Hepatocyte (in vitro differentiated cells): ENCODE data around the gene TCTN1. TPM values are rescaled to one million over a fixed set of nuclear protein-coding genes. Genes with fewer than 3 reads are reported as not detected.

Experiments used
- DNase-seq: peaks from one replicate; pipeline ENCODE4 v3.0.0-alpha.2; 2016; ENCODE audit warnings: low spot score
- H2AFZ ChIP-seq: fragments of 200-600 bp; sonication (generic); 2 replicates; pipeline ENCODE4 v1.6.0; 2016; ENCODE audit warnings: antibody characterized with exemption, mild to moderate bottlenecking
- H3K27ac ChIP-seq: fragments of 200-600 bp; sonication (generic); 2 replicates; pipeline ENCODE4 v1.5.1; 2016; ENCODE audit warnings: mild to moderate bottlenecking
- H3K27me3 ChIP-seq: fragments of 200-600 bp; sonication (generic); 2 replicates; pipeline ENCODE4 v1.6.1; 2016
- H3K36me3 ChIP-seq: fragments of 200-600 bp; sonication (generic); replicated peaks from 2 replicates; pipeline ENCODE4 v1.5.1; 2016; ENCODE audit warnings: low read depth; ENCODE audit not compliant: insufficient read depth
- H3K4me1 ChIP-seq: fragments of 200-600 bp; sonication (generic); 2 replicates; pipeline ENCODE4 v1.5.1; 2016; ENCODE audit warnings: mild to moderate bottlenecking, moderate library complexity; ENCODE audit not compliant: insufficient read depth
- H3K4me2 ChIP-seq: fragments of 200-600 bp; sonication (generic); 2 replicates; pipeline ENCODE4 v1.6.0; 2016
- H3K4me3 ChIP-seq: fragments of 200-600 bp; sonication (generic); 2 replicates; pipeline ENCODE4 v1.5.1; 2016; ENCODE audit warnings: mild to moderate bottlenecking
- H3K79me2 ChIP-seq: fragments of 200-600 bp; sonication (generic); 2 replicates; pipeline ENCODE4 v1.6.0; 2017; ENCODE audit warnings: mild to moderate bottlenecking
- H3K9me2 ChIP-seq: fragments of 200-600 bp; sonication (generic); replicated peaks from 2 replicates; pipeline ENCODE4 v1.6.0; 2017; ENCODE audit warnings: mild to moderate bottlenecking; ENCODE audit not compliant: insufficient read depth
- H3K9me3 ChIP-seq: fragments of 200-600 bp; sonication (generic); 2 replicates; pipeline ENCODE4 v1.5.1; 2016; ENCODE audit warnings: low read depth, mild to moderate bottlenecking
- H4K20me1 ChIP-seq: fragments of 200-600 bp; sonication (generic); 2 replicates; pipeline ENCODE4 v1.6.0; 2016; ENCODE audit warnings: mild to moderate bottlenecking; ENCODE audit not compliant: insufficient read depth, poor library complexity, severe bottlenecking
- CTCF ChIP-seq: fragments of 200-600 bp; sonication (generic); IDR thresholded peaks from 2 replicates; pipeline ENCODE4 v1.5.1; 2016; ENCODE audit warnings: antibody characterized with exemption, mild to moderate bottlenecking; ENCODE audit not compliant: poor library complexity
- EZH2 ChIP-seq: fragments of 200-600 bp; sonication (generic); IDR thresholded peaks from 2 replicates; pipeline ENCODE4 v1.6.1; 2016; ENCODE audit warnings: antibody characterized with exemption, mild to moderate bottlenecking, borderline replicate concordance
- EZH2phosphoT487 ChIP-seq: fragments of 200-600 bp; sonication (generic); IDR thresholded peaks from one replicate; pipeline ENCODE4 v1.6.1; 2018; ENCODE audit warnings: antibody characterized with exemption, mild to moderate bottlenecking, low read depth, moderate library complexity; ENCODE audit not compliant: unreplicated experiment, severe bottlenecking
- WGBS: methylation state at CpG from one replicate; pipeline ENCODE4 v1.1.6; 2016; ENCODE audit warnings: low lambda C conversion rate; ENCODE audit errors: missing lambda C conversion rate; 5-methylcytosine and 5-hydroxymethylcytosine counted together
- polyA plus RNA-seq: library from polyadenylated mRNA; unstranded; fragments of >200 nt; fragmentation: Nextera tagmentation; extraction: Ambion mirVana; gene quantifications from 2 replicates; pipeline ENCODE4 v1.2.1, GENCODE V29; 2016
- total RNA-seq: library from RNA; depleted of rRNA; stranded (reverse); fragments of >200 nt; gene quantifications from 2 replicates; pipeline ENCODE4 v1.2.3, GENCODE V29; 2014

TCTN1 gene
- total and polyA plus RNA-seq, 2 experiments from 2014 or later, result 39.0 to 40.6 TPM

GRCh38 chr12:110684312-110684836 lies 70.4 kb downstream of the TCTN1 start:
- Histone ChIP-seq H3K4me3 (no peak overlapping the region), H2AFZ (no peak overlapping the region), H3K4me1 (peaks cover 6% of the 10 kb centered on the region), H3K4me2 (no peak overlapping the region), H3K27ac (no peak overlapping the region), H3K27me3 (peaks cover 7% of the 10 kb centered on the region), H4K20me1 (no peaks in the 10 kb centered on the region), H3K9me3 (no peaks in the 10 kb centered on the region), H3K79me2 (no peaks in the 10 kb centered on the region), H3K9me2 (no peaks in the 10 kb centered on the region), H3K36me3 (no peaks in the 10 kb centered on the region)
- 65% methylated on average over 7 of the region's 7 CpGs for WGBS
- no peak for DNase-seq
- no peak for TF ChIP-seq CTCF
- TF ChIP-seq EZH2, result no peak
- no peak for TF ChIP-seq EZH2phosphoT487

GRCh38 chr12:110686294-110686903 lies 72.5 kb downstream of the TCTN1 start:
- Histone ChIP-seq H2AFZ (no peak overlapping the region), H3K27me3 (peaks cover 7% of the 10 kb centered on the region), H3K4me3 (no peak overlapping the region), H3K9me3 (no peaks in the 10 kb centered on the region), H3K4me1 (peaks cover 6% of the 10 kb centered on the region), H3K4me2 (no peak overlapping the region), H3K9me2 (no peaks in the 10 kb centered on the region), H4K20me1 (no peaks in the 10 kb centered on the region), H3K79me2 (no peaks in the 10 kb centered on the region), H3K27ac (no peak overlapping the region), H3K36me3 (no peaks in the 10 kb centered on the region)
- whole genome bisulfite sequencing, result 95% methylated on average over 3 of the region's 3 CpGs
- no peak for TF ChIP-seq EZH2phosphoT487
- TF ChIP-seq EZH2, result no peak
- TF ChIP-seq CTCF, result no peak
- no peak for DNase-seq

- H3K4me3 ChIP-seq, result no peak overlapping the region
- WGBS, result 94% methylated on average over 15 of the region's 15 CpGs
These were observed 73.7 kb downstream of the TCTN1 start for GRCh38 chr12:110687396-110688169.

More at GRCh38 chr12:110687396-110688169, 73.7 kb downstream of the TCTN1 start:
- Histone ChIP-seq H3K27me3 (peaks cover 7% of the 10 kb centered on the region), H3K27ac (no peak overlapping the region), H4K20me1 (no peaks in the 10 kb centered on the region), H2AFZ (no peak overlapping the region), H3K4me1 (peaks cover 6% of the 10 kb centered on the region), H3K9me3 (no peaks in the 10 kb centered on the region), H3K9me2 (no peaks in the 10 kb centered on the region), H3K79me2 (no peaks in the 10 kb centered on the region), H3K36me3 (no peaks in the 10 kb centered on the region), H3K4me2 (peak overlapping the region; percentile 99)
- no peak for DNase-seq
- TF ChIP-seq EZH2phosphoT487, result no peak
- no peak for TF ChIP-seq EZH2
- no peak for TF ChIP-seq CTCF
